Stimulated activated naive CD4-positive, alpha-beta T cell treated with Interleukin-2 at 50 U/mL for 16 hours (primary cell): Measurements from ENCODE around the gene VWCE.
A peak's percentile ranks its signal among the peaks of the same experiment; 100 is the strongest.

Experiments
- DNase-seq: peaks from one replicate; lab custom pipeline; 2025; lab: John Stamatoyannopoulos, UW

Gene VWCE, protein sequence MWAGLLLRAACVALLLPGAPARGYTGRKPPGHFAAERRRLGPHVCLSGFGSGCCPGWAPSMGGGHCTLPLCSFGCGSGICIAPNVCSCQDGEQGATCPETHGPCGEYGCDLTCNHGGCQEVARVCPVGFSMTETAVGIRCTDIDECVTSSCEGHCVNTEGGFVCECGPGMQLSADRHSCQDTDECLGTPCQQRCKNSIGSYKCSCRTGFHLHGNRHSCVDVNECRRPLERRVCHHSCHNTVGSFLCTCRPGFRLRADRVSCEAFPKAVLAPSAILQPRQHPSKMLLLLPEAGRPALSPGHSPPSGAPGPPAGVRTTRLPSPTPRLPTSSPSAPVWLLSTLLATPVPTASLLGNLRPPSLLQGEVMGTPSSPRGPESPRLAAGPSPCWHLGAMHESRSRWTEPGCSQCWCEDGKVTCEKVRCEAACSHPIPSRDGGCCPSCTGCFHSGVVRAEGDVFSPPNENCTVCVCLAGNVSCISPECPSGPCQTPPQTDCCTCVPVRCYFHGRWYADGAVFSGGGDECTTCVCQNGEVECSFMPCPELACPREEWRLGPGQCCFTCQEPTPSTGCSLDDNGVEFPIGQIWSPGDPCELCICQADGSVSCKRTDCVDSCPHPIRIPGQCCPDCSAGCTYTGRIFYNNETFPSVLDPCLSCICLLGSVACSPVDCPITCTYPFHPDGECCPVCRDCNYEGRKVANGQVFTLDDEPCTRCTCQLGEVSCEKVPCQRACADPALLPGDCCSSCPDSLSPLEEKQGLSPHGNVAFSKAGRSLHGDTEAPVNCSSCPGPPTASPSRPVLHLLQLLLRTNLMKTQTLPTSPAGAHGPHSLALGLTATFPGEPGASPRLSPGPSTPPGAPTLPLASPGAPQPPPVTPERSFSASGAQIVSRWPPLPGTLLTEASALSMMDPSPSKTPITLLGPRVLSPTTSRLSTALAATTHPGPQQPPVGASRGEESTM

DNA sequence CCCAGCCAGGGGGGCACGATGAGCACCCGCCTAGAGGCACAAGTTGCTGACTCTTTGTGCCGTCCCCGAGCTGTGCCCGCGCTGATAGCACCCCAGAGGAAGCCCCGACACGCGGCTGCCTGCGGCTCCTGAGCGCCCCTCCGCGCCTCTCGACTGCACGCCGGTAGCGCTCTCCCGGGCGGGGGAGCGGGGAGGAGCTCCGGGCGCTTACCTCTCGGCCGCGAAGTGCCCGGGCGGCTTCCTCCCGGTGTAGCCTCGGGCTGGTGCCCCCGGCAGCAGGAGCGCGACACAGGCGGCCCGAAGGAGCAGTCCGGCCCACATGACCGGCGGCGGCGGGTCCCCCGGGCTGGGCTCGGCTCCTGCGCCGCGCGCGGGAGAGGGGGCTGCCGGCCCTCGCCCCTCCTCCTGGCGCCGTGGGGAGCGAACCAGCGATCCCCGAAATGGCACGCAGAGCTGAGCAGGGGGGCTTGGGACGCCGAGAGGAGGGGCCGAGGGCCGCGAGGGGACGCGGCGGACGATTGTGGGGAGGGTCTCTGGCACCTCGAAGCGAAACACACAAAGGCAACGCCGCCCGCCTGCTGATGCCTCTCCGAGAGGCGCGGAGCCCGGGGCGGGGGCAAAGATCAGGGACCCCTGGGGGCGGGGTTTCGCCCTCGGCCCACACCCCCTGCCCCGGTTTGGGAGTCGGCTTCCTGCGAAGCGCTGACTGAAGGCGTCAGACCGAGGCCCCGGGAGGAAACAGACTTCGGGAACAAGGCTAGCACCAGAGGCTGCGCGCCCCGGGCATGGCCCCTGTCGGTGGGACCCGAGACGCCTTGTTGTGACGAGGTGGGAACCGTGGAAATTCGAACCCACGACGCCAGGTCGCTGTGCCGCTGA lies at the start of gene VWCE:
VWCE (minus strand) TSS at position 600 of the 879 bp plus-strand sequence; CDS start at position 321, 279 bp downstream.
- DNase-seq, result peak; percentile 54

DNA sequence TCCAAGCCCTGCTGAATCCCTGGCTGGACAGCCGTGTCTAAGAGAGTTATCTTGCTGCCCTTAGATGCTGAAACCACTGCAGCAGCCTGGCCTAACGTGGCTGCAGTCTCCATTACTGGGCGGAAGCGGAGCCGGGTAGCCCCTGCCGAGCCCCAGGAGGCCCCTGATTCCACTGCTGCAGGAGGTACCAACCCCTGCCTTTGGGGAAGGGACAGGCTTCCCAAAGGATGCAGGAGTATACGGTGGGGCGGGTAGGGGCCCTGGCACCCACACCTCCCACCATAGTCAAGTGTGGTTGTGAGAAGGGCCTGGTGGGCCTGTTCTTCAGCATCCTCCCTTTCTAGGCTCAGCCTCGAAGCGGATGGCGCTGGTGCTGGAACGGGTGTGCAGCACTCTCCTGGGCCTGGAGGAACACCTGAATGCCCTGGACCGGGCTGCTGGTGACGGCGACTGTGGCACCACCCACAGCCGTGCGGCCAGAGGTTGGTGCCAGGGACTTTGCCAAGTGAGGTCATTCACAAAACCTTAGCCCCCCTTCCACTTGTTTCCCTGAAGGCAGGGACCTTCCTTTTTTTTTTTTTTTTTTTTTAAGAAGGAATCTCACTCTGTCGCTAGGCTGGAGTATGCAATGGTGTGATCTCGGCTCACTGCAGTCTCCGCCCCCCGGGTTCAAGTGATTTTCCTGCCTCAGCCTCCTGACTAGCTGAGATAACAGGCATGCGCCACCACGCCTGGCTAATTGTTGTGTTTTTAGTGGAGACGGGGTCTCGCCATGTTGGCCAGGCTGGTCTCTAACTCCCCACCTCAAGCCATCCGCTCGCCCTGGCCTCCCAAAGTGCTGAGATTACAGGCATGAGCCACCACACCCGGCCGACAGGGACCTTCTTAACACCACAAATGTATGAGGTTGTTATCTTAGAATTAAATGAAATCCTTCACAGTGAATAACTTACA lies 49.0 kb upstream of the VWCE start:
- DNase-seq, result no peak

DNA sequence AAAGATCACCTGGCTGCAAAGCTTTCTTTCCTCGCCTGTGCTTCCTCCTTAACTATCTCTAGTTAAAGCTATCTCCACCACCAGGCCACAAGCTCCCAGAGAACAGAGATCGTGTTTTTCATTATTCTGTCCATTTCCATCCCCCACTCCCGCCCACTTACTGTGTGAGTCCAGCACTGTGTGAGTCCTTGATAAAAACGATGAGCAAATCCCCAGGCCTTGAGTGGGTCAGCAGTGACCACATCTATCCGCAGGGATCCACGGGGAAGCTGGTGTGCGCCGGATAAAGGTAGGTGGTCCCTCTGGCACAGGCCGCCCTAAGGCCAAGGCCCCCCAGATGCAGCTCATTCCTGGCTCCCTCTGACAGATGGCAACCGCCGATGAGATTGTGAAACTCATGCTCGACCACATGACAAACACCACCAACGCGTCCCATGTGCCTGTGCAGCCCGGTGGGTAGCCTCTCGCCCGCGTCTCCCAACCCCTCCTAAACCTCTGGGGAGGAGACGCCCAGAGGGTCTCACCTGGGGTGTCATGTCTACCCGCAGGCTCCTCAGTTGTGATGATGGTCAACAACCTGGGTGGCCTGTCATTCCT lies 47.2 kb upstream of the VWCE start:
- no peak for DNase-seq

DNA sequence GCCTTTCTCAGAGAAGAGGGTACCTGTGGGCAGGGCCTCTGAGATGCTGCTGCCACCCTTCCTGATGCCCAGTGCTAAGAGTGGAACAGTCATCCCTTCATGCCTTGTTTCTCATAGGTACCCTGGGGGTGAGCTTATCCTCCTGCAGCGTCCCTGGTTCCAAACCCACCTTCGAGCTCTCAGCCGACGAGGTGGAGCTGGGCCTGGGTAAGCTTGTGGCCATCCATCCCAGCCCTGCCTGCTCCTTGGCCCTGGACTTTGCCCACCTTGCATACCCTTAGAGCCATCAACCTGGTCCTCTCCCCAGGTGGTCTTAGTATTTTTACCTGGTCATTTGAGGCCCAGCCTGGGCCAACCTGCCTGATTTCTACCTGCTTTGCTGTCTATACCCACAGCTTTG lies 46.6 kb upstream of the VWCE start:
- DNase-seq, result no peak

DNA sequence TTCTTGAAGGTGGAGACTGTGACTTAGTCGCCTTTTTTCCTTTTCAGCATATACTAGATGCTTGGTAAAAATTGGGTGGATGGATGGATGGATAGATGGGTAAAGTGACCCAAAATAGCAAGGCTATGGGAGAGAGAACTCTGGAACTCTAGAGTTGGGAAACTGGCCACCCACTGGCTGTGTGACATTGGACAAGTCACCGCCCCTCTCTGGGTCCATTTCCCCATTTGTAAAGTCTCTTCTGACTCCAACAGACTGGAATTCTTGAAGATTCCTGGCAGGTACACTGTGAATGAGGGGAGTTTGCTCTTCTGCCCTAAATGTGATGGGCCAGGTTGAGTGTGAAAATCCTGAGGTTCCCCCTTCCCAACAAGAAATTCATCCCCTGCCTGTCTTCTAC lies 45.9 kb upstream of the VWCE start:
- no peak for DNase-seq

DNA sequence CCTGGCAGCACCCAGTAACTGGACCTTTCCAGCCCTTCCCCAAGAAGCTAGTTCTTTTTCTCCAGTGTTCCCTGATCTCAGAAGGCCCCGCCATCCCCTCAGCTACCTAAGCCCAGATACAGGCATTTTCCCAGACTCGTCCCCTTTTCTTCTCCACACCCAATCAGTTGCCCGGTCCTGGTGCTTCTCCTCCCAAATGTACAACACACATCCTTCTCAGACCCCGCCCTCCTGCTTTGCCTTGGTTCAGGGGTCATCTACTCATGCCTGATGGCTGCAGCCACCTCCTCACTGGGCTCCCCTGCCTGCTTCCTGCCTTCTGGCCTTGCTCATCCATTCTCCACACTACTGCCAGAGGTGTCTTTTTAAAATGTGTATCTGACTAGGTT lies 44.4 kb upstream of the VWCE start:
- DNase-seq, result no peak

DNA sequence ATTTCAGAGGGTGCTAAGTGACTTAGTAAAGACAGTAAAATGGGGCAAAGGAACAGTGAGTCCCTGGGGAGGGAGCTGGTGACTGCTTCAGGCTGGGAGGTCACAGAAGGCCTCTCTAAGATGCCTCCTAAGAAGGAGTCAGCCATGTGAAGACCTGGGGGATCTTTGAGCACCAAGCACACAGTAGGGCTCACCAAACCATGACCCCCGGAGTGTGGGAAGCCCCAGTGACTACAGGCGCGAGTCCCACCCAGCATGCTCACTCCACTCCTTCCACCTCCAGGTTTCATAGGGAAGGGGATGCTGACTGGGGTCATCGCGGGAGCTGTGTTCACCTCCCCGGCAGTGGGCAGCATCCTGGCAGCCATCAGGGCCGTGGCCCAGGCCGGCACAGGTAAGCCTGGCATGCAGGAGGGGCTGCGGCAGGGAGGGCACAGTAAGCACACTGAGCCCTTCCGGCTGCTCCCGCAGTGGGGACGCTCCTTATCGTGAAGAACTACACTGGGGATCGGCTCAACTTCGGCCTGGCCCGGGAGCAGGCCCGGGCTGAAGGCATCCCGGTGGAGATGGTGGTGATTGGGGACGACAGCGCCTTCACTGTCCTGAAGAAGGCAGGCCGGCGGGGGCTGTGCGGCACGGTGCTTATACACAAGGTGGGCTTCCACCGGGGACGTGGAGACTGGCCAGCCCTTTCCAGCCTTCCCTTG lies 43.8 kb upstream of the VWCE start:
- no peak for DNase-seq

DNA sequence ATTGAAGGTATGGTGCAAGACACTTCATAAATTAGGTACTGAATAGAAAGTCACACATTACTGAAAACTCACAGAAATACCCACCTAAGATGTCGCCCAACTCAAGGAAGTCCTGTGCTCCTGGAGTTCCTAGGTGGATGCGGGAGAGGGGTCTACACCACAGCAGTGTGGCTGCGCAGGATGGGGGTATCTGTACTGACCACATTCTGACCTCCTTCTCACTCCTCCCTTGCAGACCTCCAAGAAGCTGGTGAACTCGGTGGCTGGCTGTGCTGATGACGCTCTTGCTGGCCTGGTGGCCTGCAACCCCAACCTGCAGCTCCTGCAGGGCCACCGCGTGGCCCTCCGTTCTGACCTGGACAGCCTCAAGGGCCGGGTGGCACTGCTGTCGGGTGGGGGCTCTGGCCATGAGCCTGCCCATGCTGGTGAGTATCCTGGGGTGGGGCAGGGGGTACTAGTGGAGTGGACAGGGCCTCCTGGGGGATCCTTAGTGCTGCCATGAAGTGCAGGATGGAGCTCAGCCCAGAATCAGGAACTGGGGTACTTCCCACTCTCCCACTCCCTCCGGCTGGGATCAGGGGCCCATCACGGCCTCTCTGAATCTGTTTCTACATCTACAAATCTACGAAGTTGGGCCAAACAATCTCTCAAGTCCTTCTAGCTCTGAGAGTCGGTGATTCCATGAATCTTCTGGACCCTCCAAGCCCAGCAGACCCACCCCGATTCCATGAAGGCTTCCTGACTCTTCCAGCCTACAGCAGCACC lies 42.8 kb upstream of the VWCE start:
- DNase-seq, result no peak

DNA sequence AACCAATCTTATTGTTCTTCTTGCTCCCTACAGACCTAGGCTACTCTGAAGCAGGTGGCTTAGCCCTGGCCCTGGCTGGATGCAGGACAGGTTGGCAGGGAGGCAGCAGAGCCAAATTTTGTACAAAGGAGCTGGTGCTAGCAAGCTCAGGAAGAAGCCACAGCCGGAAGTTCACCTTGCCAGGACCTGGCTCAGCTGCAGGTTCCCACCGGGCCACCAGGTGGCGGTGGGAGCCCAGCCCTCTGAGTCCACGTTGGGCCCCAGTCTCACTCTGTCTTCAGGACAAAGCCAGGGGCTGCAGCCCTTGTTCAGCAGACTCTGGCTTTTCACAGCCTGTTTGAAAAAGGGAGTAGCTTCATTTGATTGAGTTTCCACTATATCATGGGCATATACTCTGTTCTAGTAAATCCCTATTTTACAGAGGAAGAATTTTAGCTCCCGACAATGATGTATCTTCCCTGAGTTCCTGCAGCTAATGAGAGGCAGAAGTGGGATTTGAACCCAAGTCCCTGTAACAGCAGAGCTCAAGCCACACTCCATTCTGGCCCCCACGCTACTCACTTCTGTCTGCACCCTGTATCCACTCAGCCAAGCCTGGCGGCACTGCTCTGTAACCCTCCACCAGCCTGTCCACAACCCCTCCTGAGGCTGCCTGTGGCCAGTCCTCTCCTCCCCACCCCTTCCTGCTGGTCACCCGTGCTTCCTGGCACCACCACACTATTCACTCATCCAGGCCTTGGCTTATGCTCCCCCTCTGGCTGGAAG lies 41.2 kb upstream of the VWCE start:
- peak; percentile 73 for DNase-seq

DNA sequence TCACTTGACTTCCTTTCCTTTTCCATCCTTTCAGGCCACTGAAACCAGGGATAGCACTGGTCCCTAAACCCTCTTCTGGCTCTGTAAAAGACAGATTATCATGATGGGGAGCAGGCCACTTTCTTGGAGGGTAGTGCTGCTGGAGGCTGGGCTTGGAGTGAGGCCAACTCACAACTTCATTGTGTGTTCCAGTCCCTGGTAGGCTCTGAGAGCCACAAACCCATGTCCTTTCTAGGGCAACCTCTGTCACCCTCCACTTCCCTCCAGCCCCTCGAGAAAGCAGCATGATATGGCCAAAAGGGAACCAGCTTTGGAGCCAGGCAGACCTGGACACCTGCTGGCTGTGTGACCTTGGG lies 40.2 kb upstream of the VWCE start:
- DNase-seq, result no peak

DNA sequence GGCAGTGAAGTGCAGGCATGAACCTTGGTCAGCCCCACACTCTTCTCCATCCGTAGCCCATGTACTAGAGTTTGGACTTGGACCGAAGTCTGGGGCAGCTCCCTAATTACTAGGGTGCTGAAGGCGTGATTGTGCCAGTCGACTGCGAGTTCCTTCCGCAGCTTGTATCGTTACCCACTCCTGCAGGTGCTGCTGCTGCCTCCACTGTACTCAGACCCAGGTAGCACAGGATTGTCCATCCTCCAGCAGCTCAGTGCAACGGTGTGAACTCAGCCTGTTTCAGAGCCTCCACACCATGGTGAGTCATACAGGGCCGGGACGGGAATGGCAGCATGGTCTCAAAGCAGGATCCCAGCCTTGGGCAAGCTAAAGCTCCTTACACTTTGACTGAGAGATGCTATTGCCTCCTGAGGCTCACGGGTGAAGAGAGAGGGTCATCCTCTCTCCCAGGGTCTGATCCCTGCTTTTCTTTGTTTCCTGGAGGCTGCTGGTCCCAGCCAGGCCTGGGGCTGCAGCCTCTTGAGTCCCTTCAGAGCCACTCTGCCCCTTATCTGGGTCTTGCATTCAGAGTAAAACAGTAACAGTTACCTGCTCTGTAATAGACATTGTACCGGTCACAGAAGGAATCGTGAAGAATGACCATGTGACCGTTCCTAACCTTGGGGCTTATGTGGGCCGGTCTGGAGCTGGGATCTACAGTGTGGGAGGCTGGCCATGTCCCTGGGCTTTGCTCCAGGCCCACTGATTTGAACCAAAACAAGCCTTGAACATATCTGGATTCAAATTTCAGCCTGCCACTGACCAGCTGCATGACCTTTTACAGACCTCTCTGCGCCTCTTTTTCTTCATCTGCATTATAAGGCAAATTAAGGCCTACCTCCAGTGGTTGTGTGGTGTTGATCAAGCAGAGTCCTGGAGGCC lies 39.6 kb upstream of the VWCE start:
- no peak for DNase-seq

DNA sequence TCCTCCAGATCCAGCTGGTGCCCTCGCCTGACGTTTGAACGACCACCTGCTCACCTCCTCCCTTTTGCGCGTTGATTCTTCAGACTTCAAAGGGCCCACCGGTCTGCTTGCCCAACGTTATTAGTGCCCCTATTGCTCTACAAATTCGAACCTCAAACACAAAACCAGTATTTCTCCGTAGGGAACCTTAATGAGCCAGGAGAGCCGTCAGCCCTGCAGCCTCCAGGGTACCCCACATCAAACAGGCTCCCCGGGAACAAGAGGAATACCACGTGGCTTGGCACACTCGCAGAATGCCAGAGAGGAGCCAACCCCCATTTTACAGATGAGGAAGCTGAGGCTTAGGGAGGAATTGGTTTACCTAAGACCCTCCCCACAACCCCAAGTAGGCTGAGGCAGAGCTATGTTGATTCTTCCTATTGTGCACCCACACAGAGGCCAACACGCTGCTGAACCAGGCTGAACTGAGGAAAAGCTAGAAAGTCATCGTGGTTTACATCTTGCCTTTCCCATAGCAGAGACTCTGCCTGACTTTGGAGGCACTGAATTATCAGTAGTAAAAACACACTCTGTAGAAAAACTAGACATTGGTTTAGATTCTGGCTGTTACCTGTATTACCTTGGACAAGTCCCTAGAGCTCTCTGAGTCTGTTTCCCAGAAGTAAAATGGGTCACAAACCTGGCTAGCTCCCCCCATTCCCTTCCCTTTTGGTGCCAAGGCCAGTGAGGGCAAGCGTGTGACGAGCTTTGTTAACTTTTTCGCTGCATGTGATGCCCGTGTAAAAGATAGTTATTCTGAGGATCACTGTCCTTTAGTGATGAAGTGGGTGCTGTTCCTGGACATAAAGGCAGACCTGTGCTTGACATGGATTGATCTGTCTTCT lies 38.7 kb upstream of the VWCE start:
- DNase-seq, result no peak

DNA sequence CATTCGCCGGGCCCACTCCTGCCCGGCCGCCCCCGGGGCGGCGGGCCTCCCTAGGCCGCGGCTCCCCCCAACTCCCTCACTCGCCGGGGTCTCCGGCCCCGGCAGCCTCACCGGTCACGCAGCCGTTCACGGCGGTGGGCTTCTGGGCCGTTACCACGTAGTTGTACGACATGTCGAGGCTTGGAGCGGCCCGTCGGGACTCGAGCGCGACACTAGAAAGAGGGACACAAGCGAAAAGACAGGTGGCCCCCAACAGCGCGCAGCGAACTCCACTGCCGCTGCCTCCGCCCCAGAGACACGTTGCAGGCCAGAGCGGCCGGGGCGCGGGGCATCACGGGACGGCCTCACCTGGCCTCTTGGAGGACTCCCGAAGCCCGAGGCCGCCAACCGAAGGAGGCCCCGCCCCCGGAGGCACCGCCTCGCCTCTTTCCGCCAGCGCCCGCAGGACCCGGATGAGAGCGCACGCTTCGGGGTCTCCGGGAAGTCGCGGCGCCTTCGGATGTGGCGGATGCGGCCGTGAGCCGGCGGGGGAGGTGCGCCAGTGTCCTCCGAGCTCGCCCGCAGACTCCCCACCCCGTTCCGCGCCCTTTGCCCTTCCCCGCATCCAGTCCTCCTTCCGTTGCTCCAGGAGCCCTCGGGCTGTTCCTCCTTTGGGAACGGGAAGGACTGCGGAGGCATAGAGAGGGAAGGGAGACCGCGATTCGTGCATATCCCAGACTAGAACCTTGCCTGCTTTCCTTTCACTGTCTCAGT lies 37.9 kb upstream of the VWCE start, which contains the start of the genes DDB1 and TKFC:
DDB1 (minus strand) TSS at position 309 of the 753 bp plus-strand sequence; CDS start at position 172, 137 bp downstream.
TKFC (plus strand) TSS at position 432 of the 753 bp plus-strand sequence. CDS start 1,501 bp downstream, outside the sequence.
- peak; percentile 97 for DNase-seq

DNA sequence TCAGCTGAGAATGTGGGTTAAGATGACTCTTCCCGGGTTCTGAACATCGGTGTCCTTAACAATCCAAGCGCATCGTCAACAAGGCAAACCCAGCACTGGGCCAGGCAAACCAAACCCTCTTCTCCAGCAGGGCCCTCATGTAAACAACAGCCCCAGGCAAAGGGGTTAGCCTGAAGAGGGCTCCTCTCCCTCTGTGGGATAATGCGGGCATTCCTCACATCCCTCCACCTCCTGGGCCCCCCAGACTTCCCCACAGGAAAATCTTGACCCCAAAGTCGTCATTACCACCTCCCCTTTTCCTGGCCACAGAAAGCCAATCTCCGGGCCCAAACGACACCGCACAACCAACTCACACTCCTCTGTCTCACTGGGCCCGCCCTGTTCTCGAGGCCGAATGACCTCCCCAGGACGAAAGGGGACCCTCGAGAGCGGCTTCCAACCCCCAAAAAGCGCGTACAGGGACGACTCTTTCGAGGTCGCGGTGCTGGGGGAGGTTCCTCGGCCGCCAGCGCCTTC lies 37.2 kb upstream of the VWCE start:
- DNase-seq, result no peak

DNA sequence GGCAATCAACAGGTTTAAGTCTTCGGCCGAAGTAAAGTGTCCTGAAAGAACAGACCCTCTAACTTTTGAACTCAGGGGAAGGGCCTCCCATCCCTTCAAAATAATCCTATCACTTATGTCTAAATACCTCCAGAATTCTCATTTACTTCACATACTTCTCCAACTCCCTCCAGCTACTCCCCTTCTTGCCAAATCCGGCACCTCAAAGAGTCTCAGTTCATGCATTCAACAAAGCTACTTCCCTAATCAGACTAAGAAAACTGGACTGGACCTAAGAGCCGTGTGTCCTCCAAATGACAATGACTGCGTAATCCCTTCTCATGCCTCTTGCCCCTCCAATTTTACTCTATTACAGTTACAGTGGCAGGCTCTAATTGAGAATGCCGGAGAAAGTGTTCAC lies 36.5 kb upstream of the VWCE start:
- no peak for DNase-seq
